GM12864 (cell line): ENCODE measurements around the gene MYO1G.

Source experiments
- DNase-seq: peaks from one replicate; pipeline ENCODE4 v3.0.0-alpha.2; 2011; ENCODE audit warnings: low read depth
- H3K4me3 ChIP-seq: 2 replicates; pipeline ENCODE4 v1.5.1; 2011; ENCODE audit warnings: mild to moderate bottlenecking, low read depth, low read length, control low read depth
- TF ChIP-seq, protein P1 (sequence below): IDR thresholded peaks from 2 replicates; pipeline ENCODE4 v1.5.1; 2011; ENCODE audit warnings: low read depth, mild to moderate bottlenecking, moderate library complexity, low read length, control low read depth, inconsistent platforms; ENCODE audit errors: missing control alignments

The MYO1G gene

GRCh38 chr7:44961844-44962482, 16.9 kb downstream of the MYO1G start:
- DNase-seq = no peak
- no peak overlapping the region for H3K4me3 ChIP-seq
- TF ChIP-seq, protein P1, sequence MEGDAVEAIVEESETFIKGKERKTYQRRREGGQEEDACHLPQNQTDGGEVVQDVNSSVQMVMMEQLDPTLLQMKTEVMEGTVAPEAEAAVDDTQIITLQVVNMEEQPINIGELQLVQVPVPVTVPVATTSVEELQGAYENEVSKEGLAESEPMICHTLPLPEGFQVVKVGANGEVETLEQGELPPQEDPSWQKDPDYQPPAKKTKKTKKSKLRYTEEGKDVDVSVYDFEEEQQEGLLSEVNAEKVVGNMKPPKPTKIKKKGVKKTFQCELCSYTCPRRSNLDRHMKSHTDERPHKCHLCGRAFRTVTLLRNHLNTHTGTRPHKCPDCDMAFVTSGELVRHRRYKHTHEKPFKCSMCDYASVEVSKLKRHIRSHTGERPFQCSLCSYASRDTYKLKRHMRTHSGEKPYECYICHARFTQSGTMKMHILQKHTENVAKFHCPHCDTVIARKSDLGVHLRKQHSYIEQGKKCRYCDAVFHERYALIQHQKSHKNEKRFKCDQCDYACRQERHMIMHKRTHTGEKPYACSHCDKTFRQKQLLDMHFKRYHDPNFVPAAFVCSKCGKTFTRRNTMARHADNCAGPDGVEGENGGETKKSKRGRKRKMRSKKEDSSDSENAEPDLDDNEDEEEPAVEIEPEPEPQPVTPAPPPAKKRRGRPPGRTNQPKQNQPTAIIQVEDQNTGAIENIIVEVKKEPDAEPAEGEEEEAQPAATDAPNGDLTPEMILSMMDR = no peak

DNA sequence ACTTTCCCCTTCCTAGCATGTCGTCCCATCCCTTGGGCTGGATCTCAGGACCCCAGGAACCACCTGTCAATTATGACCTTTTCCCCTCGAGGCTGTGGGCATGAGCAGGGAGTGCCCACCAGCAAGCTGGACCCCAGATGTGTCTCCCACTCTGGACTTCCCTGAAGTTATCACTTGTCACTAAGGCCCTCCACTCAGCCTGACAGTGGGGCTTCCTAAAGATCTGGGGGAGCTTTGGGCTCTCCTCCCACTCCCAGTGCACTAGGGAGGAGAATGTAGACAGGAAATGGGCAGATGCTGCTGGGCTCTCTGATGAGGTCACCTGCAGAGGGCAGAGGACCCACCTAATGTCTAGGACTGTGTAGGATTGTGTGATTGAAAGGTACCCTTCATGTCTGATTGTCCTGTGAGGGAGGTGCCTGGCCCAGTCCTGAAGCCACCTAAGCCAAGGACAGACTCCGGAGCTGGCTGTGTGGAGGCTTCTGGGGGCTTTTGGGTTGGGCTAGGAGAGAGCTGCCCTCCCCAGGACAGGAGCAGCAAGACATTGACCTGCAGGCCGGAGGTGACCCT, 18.7 kb downstream of the MYO1G start:
- DNase-seq = no peak
- H3K4me3 ChIP-seq = no peak overlapping the region
- TF ChIP-seq, protein P1 = no peak

DNA sequence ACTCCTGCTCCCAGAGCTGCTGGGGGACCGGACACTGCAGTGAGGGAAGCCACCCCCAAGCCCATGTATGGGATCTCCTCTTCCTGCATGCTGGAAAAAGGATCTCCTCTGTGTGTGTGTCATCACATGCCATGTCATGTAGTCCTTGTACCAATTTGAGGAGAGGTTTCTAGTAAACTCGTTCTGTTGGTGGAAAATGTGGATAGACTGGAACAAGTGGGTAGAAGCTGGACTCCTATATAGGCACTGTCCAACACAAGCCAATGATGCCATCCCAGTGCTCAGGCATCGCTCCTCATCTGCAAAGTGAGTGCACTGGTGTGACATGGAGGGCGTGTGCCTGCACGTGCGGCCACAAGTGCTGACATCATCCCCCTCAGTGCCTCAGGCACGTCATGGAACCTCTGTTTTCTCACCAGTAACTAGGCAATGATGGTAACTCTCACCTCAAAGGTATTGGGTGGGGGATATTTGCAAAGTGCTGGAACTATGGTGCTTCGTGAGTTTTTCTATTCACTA, 19.3 kb downstream of the MYO1G start:
- TF ChIP-seq, protein P1 = no peak
- no peak overlapping the region for H3K4me3 ChIP-seq
- no peak for DNase-seq

DNA sequence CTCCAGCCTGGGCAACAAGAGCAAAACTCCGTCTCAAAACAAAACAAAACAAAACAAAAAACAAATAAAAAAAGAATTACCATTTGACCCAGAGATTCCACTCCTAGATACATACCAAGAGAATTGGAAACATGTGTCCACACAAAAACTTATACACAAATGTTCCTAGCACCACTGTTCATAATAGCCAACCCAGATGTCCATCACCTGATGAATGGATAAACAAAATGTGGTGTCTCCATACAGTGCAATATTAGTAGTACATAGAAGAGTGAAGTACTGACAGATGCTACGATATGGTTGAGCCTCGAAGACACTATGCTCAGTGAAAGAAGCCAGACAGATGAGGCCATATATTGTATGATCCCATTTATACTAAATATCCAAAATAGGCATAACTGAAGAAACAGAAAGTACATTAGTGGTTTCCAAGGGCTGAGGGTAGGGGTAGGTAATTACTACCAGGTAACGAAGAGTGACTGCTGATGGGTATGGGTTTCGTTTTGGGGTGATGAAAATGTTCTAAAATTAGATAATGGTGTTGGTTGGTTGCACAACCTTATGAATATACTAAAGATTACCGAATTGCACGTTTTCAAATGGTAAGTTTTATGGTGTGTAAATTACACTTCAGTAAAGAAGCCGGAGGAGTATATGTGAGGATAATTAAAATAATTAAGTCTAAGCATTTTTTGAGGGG, 20.0 kb downstream of the MYO1G start:
- H3K4me3 ChIP-seq = no peak overlapping the region
- no peak for DNase-seq
- TF ChIP-seq, protein P1 = no peak

DNA sequence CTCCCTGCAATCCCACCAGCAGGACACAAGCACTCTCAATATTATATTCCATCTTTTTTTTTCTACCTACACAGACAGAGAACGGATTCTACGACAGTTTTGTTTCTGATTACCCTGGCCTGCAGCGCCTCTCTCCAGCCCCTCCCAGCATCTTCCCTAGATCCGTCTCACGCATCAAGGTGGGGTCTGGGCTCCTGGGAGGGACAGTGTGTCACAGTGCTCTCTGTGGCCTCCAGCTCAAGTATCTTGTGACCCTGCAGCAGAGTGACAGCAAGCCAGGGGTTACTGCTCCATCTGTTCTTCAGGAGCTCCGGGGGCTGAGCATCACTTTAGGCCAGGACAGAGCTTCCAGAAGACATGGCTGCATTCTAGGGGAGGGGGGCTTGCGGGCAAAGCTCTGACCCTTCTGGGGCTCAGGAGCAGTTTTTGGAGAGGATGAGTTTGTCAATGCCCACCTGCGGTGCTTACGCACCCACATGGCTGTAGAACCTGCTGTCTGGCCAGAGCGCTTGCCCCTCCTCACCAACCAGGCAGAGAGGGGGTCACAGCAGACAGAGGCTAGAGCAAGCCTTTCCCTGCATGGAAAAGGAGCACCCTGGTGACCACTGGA, 22.6 kb downstream of the MYO1G start:
- DNase-seq = no peak
- TF ChIP-seq, protein P1 = no peak
- H3K4me3 ChIP-seq = no peak overlapping the region

DNA sequence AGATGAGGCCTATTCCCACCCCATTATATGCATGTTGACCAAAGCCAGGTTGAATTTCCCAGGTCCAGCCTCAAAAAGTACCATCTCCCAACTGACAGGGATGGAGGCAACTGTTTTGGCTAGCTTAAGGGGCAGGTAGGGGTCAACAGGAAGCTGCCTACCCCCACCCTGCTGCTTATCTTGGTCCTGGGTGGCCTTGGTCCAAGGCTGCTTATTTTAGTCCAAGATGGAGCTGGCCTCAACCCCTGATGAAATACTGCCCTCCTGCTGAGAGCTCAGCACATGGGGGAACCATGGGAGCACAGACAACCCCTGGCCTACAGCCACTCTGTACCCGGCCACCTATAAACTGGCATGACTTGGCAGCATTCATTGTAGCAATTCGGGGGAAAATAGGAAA, 23.1 kb downstream of the MYO1G start:
- no peak for DNase-seq
- H3K4me3 ChIP-seq = no peak overlapping the region
- TF ChIP-seq, protein P1 = no peak
